HG02610 (cell line): ENCODE measurements around the gene PPIL3.
"Not testable (repeated sequence)": the region's sequence is repeated elsewhere in the genome, so short reads cannot be mapped to it uniquely, and the experiment has no call there.

Source experiments
- ATAC-seq: cut with Tn5 transposase; IDR thresholded peaks from one replicate; pipeline ENCODE4 v1.9.1; 2021; ENCODE audit warnings: mild to moderate bottlenecking, moderate library complexity; ENCODE audit not compliant: unreplicated experiment

The PPIL3 gene

DNA sequence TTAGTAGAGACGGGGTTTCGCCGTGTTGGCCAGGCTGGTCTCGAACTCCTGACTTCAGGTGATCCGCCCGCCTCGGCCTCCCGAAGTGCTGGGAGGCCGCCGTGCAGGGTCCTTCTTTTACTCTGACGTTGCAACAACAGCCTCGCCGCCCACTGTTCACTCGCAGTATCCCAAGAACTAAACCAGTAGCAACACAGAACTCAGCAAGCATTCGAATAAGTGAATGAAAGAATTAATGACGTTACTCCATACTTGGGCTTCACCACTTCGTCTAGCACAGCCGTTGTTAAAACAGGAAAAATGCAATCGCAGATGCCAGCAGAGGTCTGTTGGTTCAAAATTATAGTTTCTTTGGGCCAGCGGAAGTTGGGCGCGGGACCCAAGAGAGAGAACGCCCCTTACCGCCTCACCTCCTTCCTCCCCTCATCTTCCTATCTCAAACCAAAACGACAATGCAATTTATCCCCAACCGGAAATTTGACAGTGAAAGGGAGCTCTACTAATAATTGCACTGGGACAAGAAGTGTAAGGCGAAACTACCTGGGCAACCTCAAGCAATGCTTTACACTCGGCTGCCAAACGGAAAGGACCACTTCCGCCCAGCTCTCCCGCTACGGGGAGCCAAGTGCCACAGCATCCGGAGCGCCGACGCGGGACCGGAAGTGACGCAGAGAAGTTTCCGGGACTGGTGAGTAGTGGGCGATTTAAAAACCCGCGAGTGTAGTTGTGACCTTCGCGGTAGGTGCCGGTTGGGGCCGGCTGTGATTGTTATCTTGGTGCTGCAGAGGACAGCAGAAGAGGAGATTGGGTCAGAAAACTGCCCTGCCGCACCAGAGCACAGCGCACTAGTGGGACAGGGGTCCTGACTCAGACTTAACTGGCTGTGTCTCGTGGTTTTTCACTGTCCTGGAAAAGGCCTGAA is at the start of gene PPIL3, which contains the start of gene NIF3L1:
PPIL3 (minus strand) TSS at position 374 of the 922 bp plus-strand sequence. CDS start 1,462 bp downstream, outside the sequence.
NIF3L1 (plus strand) TSS at position 668 of the 922 bp plus-strand sequence. CDS start 2,573 bp downstream, outside the sequence.
- ATAC-seq: peak; percentile 94

GRCh38 chr2:200930947-200931626 is 42.2 kb upstream of the PPIL3 start:
- no peak for ATAC-seq

DNA sequence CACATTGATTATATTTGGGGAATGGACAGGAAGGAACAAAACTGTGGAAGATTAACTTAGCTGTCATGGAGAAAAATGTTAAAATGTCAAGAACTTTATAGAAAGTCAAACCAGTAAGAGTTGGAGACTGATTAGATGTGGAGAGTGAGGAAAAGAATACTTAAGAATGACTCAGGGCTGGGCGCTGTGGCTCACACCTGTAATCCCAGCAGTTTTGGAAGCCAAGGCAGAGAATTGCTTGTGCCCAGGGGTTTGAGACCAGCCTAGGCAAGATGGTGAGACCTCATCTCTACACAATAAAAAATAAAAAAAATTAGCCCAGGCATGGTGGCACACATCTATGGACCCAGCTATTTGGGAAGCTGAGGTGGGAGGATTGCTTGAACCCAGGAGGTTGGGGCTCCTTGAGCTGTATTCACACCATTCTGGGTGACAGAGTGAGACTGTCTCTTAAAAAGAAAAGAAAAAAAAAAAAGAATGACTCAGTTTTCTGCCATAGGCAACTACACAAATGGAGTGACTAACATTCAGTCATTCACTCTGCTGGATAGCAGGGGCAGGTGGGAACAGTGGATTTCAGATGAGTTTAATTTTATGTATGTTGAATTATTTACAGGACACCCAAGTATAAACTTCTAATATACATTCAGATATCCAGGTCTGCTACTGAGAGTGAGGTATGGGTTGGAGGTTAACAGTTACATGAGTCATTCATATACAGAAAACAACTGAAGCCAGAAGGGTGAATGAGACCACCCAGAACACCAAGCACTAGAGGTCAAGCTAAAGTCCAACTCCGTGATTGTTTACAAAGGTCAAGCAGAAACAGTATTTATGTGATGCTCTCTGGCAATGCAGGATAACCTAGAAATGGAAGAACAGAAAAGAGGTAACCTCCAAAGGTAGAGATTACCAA is 40.7 kb upstream of the PPIL3 start:
- no peak for ATAC-seq

DNA sequence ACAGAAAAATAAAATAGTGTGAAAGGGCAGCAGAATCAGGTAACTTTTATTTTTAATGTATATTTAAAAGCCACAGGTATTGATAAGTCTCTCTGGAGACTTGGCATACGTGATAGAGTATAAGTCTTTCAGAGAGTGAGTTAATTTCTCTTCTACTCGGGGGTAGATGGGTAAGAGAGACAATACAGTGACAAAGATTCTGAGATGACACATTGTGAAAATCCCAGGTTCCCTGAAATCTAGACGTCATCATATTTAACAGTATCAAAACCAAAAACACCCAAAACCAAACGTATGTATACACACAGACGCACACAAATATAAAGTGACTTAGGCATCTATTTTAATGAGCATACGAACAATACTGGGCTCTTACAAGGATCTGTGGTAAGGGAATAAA is 33.6 kb upstream of the PPIL3 start:
- no peak for ATAC-seq

- ATAC-seq: no peak
These were observed 24.8 kb upstream of the PPIL3 start for GRCh38 chr2:200913654-200914053.

GRCh38 chr2:200909958-200910357 is 21.1 kb upstream of the PPIL3 start:
- no peak for ATAC-seq

DNA sequence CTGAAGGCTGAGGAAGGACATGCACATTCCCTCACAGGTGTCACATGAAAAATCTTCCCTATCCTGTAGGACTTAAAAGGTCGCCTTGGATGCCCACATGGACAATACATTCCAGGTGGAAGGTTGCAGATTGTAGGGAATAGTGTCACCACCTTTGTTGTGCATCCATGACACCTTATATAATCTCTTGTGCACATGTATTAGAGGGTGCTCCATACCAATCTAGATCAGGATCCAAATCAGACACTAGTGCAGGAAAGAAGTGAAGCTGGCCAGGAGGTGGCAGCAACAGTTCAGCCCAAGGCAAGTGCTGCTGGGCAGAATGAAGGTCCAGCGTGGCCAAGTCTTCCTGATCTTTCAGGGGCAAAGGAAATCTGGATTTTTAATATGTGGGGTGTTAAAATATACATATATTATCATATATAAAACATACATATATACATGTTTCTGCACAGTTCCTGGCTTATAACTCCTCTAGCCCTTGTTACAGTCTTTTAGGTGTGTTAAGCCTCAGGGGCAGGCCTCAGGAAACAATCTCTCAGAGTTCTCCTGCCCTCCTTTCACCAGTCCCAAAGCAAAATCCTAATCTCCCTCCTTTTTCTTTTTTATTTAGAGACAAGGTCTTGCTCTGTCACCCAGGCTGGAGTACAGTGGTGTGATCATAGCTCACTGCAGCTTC is 16.9 kb upstream of the PPIL3 start:
- ATAC-seq: no peak

GRCh38 chr2:200901459-200902072 is 12.7 kb upstream of the PPIL3 start:
- peak; percentile 93 for ATAC-seq

GRCh38 chr2:200899482-200899881 is 10.6 kb upstream of the PPIL3 start:
- ATAC-seq: no peak

- not testable (repeated sequence) for ATAC-seq
These were observed 7.1 kb downstream of the PPIL3 start for GRCh38 chr2:200881715-200882249.

GRCh38 chr2:200878289-200878880 is 10.5 kb downstream of the PPIL3 start:
- no peak for ATAC-seq

DNA sequence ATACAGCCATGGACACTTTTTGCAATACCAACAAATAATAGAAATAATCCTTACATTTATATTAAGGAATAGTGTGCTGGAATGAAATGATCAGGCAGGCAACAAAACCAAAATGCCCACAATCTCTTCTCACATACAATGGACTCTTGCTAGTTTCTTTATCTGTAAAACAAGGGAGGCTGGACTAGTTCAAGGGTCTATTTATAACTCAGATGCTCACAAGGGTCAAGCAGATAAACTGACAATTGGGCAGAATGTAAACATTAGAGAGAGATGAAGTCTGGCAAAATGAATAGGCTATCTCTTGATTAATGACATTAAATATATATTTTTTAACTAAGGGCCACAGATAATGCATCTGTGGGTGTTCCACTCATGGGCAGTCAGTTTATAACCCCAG is 11.4 kb downstream of the PPIL3 start:
- no peak for ATAC-seq

DNA sequence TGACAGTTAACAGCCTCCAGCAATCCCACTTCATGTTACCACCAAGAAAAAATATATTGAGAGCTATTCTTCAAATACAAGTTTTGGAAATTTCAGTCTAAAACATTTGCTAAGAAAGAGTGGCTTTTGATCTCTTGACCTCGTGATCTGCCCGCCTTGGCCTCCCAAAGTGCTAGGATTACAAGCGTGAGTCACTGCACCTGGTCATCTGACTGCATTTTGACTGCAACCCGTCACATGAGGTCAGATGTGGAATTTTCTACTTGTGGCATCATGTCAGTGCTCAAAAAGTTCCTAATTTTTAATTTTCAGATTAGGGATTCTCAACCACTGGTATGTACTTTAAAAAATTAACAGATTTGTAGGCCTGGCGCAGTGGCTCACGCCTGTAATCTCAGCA is 15.3 kb downstream of the PPIL3 start:
- ATAC-seq: no peak

DNA sequence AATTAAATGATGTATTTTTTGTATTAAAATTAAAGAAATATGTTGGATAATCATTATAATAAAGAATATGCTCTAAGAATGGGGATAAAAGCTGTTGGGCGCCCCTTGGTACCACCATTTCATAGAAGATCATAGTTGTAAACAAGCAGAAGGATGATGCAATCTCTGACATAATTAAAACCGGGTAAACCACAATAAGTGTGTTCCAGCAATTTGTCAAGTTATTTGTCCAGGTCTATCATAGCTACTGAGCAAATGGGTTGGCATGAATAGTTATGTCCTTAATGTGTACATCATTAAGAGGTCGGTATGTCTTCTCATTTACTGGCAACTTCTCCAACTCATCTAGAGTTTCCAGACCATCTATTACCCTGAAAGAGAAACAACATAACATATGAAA is 17.7 kb downstream of the PPIL3 start:
- no peak for ATAC-seq

- no peak for ATAC-seq
These were observed 19.9 kb downstream of the PPIL3 start for GRCh38 chr2:200869014-200869413.

DNA sequence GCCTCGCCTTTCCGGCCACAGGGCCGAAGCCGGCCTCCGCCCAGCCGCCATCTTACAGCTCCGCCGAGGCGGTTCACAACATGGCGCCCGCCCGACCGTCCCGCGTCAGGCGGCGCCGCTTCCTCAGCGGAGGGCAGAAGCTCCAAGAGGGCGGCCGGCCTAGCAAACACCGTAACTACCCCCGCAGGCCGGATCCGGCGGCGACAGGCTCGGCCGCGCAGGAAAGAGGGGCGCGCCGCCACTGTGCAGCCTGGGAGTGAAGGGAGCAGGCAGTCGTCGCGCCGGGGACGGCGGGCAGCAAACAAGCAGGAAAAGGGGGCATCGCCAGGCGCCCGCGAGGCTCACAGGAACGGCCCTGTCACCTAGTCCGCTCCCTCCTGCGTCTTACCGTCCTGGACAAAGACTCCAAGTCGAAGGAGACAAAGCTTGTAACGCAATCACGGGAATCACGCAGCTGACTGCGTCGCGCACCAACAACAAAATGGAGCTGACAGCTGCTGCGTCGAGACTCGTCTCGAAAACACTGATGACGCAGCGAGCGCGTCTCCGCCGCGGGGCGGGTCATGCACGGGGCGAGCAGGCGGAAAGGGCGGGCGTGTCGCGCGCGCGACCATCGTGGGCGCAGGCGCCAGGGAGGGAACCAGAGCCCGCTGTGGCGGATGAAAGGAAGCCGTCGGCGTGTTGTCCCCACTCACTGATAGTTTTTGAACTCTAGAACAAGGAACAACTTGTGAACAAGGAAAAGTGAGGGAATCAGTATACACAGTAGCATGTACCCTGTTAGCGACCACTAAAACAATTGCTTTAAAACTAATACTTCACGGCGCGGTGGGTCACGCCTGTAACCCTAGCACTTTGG is 24.5 kb downstream of the PPIL3 start, which contains the start of gene CLK1:
CLK1 (minus strand) TSS at position 483 of the 859 bp plus-strand sequence. CDS start 2,796 bp downstream, outside the sequence.
- peak; percentile 83 for ATAC-seq

GRCh38 chr2:200863782-200864175 is 25.1 kb downstream of the PPIL3 start:
- peak; percentile 12 for ATAC-seq

- no peak for ATAC-seq
These were observed 26.3 kb downstream of the PPIL3 start for GRCh38 chr2:200862532-200863000.
